ENCODE measurements around the gene TMPRSS4. TPM values are rescaled to one million over a fixed set of nuclear protein-coding genes. Genes with fewer than 3 reads are reported as not detected.

Gene TMPRSS4
- total RNA-seq, 1 experiment from 2014 or later = not detected

- BruUV-seq (replicated peaks) = no TSS peak
- Histone ChIP-seq H3K4me3 (ENCODE audit: low read depth in 2 of 2, low read length in 2 of 2) (no peak overlapping the region), H3K27ac (ENCODE audit: low read length) (no peak overlapping the region), H3K4me1 (ENCODE audit: control insufficient read depth, insufficient read depth, low read length) (no peaks in the 10 kb centered on the region), H3K9me3 (ENCODE audit: control insufficient read depth, insufficient read depth, low read depth, low read length) (no peaks in the 10 kb centered on the region), H3K27me3 (ENCODE audit: control insufficient read depth, insufficient read depth, low read length) (peaks cover 37% of the 10 kb centered on the region), H3K36me3 (ENCODE audit: control insufficient read depth, insufficient read depth, low read length) (no peaks in the 10 kb centered on the region)
- no peak for TF ChIP-seq TCF7L2 (IDR thresholded peaks at IDR 0.05; ENCODE audit: low read depth, low read length)
- TF ChIP-seq, protein P1, sequence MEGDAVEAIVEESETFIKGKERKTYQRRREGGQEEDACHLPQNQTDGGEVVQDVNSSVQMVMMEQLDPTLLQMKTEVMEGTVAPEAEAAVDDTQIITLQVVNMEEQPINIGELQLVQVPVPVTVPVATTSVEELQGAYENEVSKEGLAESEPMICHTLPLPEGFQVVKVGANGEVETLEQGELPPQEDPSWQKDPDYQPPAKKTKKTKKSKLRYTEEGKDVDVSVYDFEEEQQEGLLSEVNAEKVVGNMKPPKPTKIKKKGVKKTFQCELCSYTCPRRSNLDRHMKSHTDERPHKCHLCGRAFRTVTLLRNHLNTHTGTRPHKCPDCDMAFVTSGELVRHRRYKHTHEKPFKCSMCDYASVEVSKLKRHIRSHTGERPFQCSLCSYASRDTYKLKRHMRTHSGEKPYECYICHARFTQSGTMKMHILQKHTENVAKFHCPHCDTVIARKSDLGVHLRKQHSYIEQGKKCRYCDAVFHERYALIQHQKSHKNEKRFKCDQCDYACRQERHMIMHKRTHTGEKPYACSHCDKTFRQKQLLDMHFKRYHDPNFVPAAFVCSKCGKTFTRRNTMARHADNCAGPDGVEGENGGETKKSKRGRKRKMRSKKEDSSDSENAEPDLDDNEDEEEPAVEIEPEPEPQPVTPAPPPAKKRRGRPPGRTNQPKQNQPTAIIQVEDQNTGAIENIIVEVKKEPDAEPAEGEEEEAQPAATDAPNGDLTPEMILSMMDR (IDR thresholded peaks at IDR 0.05) = no peak
- TF ChIP-seq, protein P2, sequence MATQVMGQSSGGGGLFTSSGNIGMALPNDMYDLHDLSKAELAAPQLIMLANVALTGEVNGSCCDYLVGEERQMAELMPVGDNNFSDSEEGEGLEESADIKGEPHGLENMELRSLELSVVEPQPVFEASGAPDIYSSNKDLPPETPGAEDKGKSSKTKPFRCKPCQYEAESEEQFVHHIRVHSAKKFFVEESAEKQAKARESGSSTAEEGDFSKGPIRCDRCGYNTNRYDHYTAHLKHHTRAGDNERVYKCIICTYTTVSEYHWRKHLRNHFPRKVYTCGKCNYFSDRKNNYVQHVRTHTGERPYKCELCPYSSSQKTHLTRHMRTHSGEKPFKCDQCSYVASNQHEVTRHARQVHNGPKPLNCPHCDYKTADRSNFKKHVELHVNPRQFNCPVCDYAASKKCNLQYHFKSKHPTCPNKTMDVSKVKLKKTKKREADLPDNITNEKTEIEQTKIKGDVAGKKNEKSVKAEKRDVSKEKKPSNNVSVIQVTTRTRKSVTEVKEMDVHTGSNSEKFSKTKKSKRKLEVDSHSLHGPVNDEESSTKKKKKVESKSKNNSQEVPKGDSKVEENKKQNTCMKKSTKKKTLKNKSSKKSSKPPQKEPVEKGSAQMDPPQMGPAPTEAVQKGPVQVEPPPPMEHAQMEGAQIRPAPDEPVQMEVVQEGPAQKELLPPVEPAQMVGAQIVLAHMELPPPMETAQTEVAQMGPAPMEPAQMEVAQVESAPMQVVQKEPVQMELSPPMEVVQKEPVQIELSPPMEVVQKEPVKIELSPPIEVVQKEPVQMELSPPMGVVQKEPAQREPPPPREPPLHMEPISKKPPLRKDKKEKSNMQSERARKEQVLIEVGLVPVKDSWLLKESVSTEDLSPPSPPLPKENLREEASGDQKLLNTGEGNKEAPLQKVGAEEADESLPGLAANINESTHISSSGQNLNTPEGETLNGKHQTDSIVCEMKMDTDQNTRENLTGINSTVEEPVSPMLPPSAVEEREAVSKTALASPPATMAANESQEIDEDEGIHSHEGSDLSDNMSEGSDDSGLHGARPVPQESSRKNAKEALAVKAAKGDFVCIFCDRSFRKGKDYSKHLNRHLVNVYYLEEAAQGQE (IDR thresholded peaks at IDR 0.05; ENCODE audit: insufficient read depth in 1 of 2, low read depth in 2 of 2, low read length in 1 of 2) = no peak
- TF ChIP-seq SIN3A (IDR thresholded peaks at IDR 0.05; ENCODE audit: borderline replicate concordance, insufficient read depth, low read depth, low read length) = no peak
- TF ChIP-seq POLR2AphosphoS5 (IDR thresholded peaks at IDR 0.05; ENCODE audit: low read depth, low read length) = no peak
- POLR2A ChIA-PET = no interaction called here
- no peak for ATAC-seq
- CTCF ChIA-PET = no interaction called here
- in situ Hi-C loops (cut with HindIII; ENCODE audit: low pct_unique_long_range_greater_than_20kb, low sequenced_read_pairs) (no loop called here), intact Hi-C loops (cut with micrococcal nuclease; ENCODE audit: unreplicated experiment) (loop anchor here (5.0 kb wide), 1 partner anchor 215 kb away; the partner anchor contains the start of gene UBE4A)
- DNase-seq (ENCODE audit: low read depth, low spot score) = no peak
Measured at GRCh38 chr11:118142081-118142480, 65.2 kb downstream of the TMPRSS4 start.

DNA sequence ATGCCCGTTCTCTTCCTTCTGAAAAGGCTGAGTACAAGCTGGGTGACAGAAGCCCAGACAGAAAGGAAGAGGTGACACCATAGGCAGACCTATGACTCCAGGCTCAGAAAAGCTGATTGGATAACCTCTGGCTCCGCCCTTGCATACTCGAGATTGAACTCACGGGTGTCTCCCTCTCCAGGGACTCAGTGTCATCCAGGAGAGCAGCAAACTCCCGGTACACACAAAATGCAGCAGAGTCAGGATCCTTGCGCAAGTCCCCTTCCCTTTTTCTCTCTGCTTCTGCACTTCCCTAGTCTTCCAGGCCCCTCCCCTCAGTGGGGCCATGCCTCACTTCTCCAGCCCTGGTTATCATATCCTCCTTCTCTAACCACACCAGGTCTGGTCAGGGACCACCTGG, 65.9 kb downstream of the TMPRSS4 start:
- Histone ChIP-seq H3K9me3 (ENCODE audit: control insufficient read depth, insufficient read depth, low read depth, low read length) (no peaks in the 10 kb centered on the region), H3K4me1 (ENCODE audit: control insufficient read depth, insufficient read depth, low read length) (no peaks in the 10 kb centered on the region), H3K27me3 (ENCODE audit: control insufficient read depth, insufficient read depth, low read length) (peaks cover 37% of the 10 kb centered on the region), H3K4me3 (ENCODE audit: low read depth in 2 of 2, low read length in 2 of 2) (no peak overlapping the region), H3K27ac (ENCODE audit: low read length) (no peak overlapping the region), H3K36me3 (ENCODE audit: control insufficient read depth, insufficient read depth, low read length) (no peaks in the 10 kb centered on the region)
- POLR2A ChIA-PET = no interaction called here
- ATAC-seq = no peak
- BruUV-seq (replicated peaks) = no TSS peak
- TF ChIP-seq, protein P1 (IDR thresholded peaks at IDR 0.05) = no peak
- TF ChIP-seq POLR2AphosphoS5 (IDR thresholded peaks at IDR 0.05; ENCODE audit: low read depth, low read length) (no peak), SIN3A (IDR thresholded peaks at IDR 0.05; ENCODE audit: borderline replicate concordance, insufficient read depth, low read depth, low read length) (no peak), TCF7L2 (IDR thresholded peaks at IDR 0.05; ENCODE audit: low read depth, low read length) (no peak)
- TF ChIP-seq, protein P2 (IDR thresholded peaks at IDR 0.05; ENCODE audit: insufficient read depth in 1 of 2, low read depth in 2 of 2, low read length in 1 of 2) = no peak
- DNase-seq (ENCODE audit: low read depth, low spot score) = no peak
- CTCF ChIA-PET = interaction anchor here (2.2 kb wide), 1 partner anchor 29 kb away, joined by 8 read pairs; no protein-coding TSS in a partner anchor
- in situ Hi-C loops (cut with HindIII; ENCODE audit: low pct_unique_long_range_greater_than_20kb, low sequenced_read_pairs) = no loop called here
- intact Hi-C loops (cut with micrococcal nuclease; ENCODE audit: unreplicated experiment) = loop anchor here (5.0 kb wide), 1 partner anchor 214 kb away; the partner anchor contains the start of gene UBE4A

All from Panc1 (cell line).